ENCODE measurements around the gene GMNN. TPM values are rescaled to one million over a fixed set of nuclear protein-coding genes. Genes with fewer than 3 reads are reported as not detected.

GMNN gene
- total RNA-seq, 1 donor from 2014 or later, result 71.0 TPM

DNA sequence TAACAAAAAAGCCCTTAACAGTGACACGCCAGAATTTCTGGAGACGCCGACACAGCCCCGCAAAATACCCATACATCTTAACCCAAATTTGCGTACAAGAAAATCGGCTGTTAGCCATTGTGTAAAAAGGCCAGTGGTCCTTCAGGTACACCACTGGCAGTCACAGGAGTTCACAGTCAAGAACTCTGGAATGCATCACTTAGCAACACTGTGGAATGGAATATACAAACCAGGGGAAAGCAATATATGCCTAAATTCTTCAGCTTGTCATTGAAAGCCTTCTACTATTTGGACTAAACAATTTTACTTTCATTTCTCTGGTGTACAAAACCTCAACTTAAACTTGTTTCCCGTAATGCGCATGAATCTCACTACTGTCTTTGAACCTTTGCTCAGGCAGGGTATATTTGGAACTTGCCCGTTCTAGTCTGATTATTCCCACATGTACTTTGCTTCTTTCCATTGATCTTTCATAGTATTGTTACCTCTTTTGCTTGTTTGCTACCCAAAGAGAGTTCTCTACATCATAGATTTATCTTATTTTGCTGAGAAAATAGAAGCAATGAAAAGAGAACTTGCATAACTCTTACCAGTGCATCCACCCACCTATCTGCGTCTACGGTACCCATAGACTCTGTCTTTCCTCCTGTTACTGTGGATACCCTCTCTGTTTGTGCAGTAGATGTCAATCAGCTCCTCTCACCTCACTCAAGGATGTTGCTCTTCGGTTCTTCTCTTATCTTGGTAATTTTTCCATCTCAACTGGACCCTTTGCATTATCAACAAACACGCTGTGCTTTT, 24.2 kb downstream of the GMNN start, which contains the start of gene ARMH2:
ARMH2 (minus strand) TSS at position 178 of the 801 bp plus-strand sequence; CDS start at position 118, 60 bp downstream.
- H3K4me3 Mint-ChIP-seq, result no peak within 1 kb of the TSS
- H3K4me1 Mint-ChIP-seq, result peaks cover 19% of the 10 kb centered on the region
- no peaks in the 10 kb centered on the region for H3K27me3 Mint-ChIP-seq
- no peaks in the 10 kb centered on the region for H3K9me3 Mint-ChIP-seq
- intact Hi-C loops (cut with micrococcal nuclease), result no loop called here
- H3K36me3 Mint-ChIP-seq (ENCODE audit: low read depth), result peaks cover 20% of the 10 kb centered on the region
- H3K27ac Mint-ChIP-seq, result peak within 1 kb of the TSS; percentile 31
- DNase-seq, result no peak

DNA sequence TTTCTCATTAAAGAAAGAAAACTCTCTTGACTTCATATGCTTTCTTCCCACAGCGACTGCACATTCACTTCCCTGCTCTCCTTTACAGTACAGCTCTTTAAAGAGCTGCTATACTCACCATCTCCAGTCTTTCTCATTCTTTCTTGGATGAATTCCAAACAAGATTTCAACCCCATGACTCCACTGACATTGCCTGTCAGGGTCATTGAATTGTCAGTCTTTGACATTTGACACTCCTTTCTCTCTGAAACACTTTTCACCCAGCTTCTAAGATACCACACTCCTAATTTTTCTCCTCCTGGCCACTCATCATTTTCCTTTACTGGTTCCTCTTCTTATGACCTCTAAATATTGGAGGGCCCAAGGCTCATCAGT, 24.8 kb downstream of the GMNN start:
- Mint-ChIP-seq H3K4me3 (no peak overlapping the region), H3K36me3 (ENCODE audit: low read depth) (peaks cover 21% of the 10 kb centered on the region), H3K4me1 (peaks cover 19% of the 10 kb centered on the region), H3K27ac (peak overlapping the region; percentile 14), H3K9me3 (no peaks in the 10 kb centered on the region), H3K27me3 (no peaks in the 10 kb centered on the region)
- intact Hi-C loops (cut with micrococcal nuclease), result no loop called here
- DNase-seq, result no peak

DNA sequence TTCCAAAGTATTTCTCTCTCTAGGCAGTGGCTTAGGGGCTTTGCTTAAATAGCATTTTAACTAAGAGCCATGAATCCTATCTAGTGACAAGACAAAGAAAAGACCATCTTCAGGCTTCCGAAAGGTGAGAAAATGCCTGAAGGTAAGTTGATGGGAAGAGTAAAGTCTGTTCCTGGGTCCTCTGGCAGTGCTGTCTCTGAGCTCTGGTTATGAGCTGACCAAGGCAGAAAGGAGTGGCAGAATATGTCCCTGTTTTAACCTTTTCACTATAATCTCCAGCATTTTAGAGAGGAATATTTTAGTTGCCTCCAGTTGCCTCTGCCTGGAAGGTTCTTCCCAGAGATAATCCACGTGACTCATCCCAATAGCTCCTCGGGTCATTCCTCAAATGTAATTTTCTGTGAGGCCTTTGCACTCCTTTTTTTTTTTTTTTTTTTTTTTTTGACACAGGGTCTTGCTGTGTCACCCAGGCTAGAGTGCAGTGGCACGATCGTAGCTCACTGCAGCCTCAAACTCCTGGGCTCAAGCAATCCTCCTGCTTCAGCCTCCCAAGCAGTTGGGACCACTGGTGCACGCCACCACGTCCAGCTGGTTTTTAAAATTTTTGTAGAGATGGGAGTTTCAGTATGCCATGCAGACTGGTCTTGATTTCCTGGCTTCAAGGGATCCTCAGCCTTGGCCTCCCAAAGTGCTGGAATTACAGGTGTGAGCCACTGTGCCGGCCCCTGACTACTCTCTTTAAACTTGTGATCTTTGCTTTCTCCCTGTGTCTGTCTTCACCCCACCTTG, 27.7 kb downstream of the GMNN start:
- peaks cover 12% of the 10 kb centered on the region for H3K4me1 Mint-ChIP-seq
- DNase-seq, result no peak
- no peaks in the 10 kb centered on the region for H3K27me3 Mint-ChIP-seq
- H3K4me3 Mint-ChIP-seq, result no peak overlapping the region
- peak overlapping the region; percentile 55 for H3K27ac Mint-ChIP-seq
- H3K36me3 Mint-ChIP-seq (ENCODE audit: low read depth), result peaks cover 35% of the 10 kb centered on the region
- H3K9me3 Mint-ChIP-seq, result no peaks in the 10 kb centered on the region
- intact Hi-C loops (cut with micrococcal nuclease), result no loop called here

DNA sequence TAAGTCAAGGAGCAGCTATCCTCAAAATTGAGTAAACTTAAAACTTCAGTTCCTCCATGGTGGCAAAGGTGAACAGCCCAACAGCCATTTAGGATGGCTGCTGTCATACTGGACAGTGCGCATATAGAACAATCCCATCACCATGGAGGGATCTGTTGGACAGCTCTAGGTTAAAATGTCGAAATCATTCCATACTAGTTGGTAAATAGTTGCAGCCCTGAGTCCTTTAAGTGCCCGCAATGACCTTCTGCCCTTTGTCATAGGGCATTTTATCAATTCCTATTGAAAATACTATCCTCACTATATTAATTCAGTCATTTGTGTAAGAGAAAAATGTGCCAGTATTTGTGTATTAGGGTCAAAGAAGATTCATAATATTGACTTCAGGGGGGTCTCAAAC, 32.8 kb downstream of the GMNN start:
- no peak overlapping the region for H3K27ac Mint-ChIP-seq
- H3K4me3 Mint-ChIP-seq, result no peak overlapping the region
- DNase-seq, result no peak
- peaks cover 37% of the 10 kb centered on the region for H3K36me3 Mint-ChIP-seq (ENCODE audit: low read depth)
- no peaks in the 10 kb centered on the region for H3K9me3 Mint-ChIP-seq
- intact Hi-C loops (cut with micrococcal nuclease), result no loop called here
- H3K27me3 Mint-ChIP-seq, result no peaks in the 10 kb centered on the region
- no peaks in the 10 kb centered on the region for H3K4me1 Mint-ChIP-seq

DNA sequence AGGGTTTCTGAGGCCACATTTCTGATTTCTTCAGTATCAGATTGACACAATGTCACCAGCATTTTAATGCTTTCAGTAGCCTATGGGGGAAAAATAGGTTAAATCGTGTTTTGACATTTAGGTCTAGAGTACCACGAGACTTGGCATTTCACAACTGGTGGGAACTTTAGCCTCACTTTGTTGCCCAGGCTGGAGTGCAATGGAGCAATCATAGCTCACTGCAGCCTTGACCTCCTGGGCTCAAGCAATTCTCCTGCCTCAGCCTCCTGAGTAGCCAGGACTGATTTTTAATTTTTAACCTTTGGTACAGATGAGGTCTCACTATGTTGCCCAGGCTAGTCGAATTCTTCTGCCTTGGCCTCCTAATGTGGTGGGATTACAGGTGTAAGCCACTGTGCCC, 35.0 kb downstream of the GMNN start:
- Mint-ChIP-seq H3K4me1 (no peaks in the 10 kb centered on the region), H3K36me3 (ENCODE audit: low read depth) (peaks cover 30% of the 10 kb centered on the region), H3K4me3 (no peak overlapping the region), H3K27me3 (no peaks in the 10 kb centered on the region), H3K9me3 (no peaks in the 10 kb centered on the region), H3K27ac (no peak overlapping the region)
- DNase-seq, result no peak
- intact Hi-C loops (cut with micrococcal nuclease), result no loop called here

DNA sequence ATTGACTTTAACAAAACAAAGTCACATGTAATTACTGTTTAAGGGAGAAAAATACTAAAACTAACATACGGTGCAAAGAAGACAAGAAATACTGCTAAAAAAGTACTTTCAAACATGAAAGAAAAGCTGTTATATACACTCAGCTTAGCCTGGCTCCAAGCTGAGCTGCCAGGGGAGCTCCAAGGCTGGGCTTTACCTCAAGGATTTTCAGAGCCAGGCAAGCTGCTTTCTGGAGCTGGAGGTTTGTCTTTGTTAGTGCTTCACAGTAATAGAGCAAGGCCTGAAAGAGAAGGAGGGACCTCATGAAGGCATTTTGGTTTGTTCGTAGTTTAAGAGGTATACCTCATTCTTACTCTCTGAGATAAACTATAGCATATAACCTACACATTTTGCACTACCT, 43.6 kb downstream of the GMNN start:
- Mint-ChIP-seq H3K36me3 (ENCODE audit: low read depth) (peaks cover 33% of the 10 kb centered on the region), H3K4me3 (no peak overlapping the region), H3K4me1 (peaks cover 1% of the 10 kb centered on the region), H3K9me3 (no peaks in the 10 kb centered on the region), H3K27ac (no peak overlapping the region), H3K27me3 (no peaks in the 10 kb centered on the region)
- intact Hi-C loops (cut with micrococcal nuclease), result no loop called here
- no peak for DNase-seq

DNA sequence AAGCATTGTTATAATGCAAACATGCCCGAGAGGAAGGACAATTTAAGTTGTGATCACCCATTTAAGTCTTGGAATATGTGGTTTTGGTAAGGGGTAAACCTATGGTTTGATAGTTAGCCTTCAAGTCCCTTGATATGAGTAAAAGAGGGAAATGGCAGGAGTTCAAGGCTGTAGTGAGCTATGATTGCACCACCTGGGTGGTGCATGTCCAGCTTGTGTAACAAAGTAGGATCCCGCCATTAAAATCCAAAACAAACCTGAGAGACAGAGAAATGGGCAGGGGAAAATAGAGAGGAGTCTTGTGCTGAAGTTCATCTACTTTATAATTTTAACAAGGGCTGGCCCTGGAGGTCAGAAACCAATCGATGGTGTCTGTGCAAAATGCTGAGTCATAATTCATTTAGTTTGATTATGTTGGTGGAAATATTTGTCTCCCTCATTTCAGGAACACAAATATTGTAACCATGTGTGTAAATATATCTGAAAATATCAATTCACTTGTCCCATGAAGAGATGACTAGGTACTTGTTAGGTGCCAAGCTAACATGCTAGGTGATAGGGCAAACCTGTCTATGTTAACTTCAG, 47.2 kb downstream of the GMNN start:
- H3K4me3 Mint-ChIP-seq, result no peak overlapping the region
- peaks cover 56% of the 10 kb centered on the region for H3K36me3 Mint-ChIP-seq (ENCODE audit: low read depth)
- H3K27me3 Mint-ChIP-seq, result no peaks in the 10 kb centered on the region
- DNase-seq, result no peak
- H3K9me3 Mint-ChIP-seq, result no peaks in the 10 kb centered on the region
- intact Hi-C loops (cut with micrococcal nuclease), result no loop called here
- peaks cover 1% of the 10 kb centered on the region for H3K4me1 Mint-ChIP-seq
- H3K27ac Mint-ChIP-seq, result peak overlapping the region; percentile 9

DNA sequence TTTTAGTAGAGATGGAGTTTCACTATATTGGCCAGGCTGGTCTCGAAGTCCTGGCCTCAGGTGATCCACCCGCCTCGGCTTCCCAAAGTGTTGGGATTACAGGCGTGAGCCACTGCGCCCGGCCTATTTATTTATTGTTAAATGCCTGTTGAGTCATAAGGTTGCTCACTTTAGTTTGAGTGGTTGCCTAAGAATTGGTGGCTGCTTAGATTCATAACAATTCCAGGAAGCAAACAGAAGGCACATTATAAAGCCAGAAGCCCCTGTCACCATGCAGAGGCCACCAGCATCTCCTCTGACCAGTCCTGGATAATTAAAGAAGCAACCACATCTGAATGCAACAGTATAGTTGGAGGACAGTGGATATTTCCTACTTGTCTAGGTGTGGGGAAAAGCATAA, 48.0 kb downstream of the GMNN start:
- Mint-ChIP-seq H3K4me1 (peaks cover 1% of the 10 kb centered on the region), H3K27me3 (no peaks in the 10 kb centered on the region), H3K9me3 (no peaks in the 10 kb centered on the region), H3K4me3 (no peak overlapping the region), H3K27ac (no peak overlapping the region), H3K36me3 (ENCODE audit: low read depth) (peaks cover 60% of the 10 kb centered on the region)
- intact Hi-C loops (cut with micrococcal nuclease), result no loop called here
- DNase-seq, result no peak

DNA sequence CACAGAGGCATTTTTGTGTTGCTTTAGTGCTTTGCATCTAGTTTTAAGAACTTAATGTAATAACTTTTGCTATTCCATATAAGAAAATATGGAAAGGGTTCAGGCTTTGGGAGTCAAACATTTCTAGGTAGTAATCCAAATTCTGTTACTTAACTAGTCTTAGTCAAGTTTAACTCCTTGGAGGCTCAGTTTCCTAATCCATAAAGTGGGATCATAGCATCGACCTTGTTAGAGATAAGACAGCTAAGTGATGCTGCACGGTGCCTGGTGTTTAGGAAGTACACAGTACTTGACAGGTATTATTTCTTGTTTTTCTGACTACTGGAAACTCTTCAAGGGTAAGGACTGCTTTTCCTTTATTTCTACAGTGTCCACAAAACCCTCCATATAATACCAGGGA, 48.4 kb downstream of the GMNN start:
- no peak for DNase-seq
- intact Hi-C loops (cut with micrococcal nuclease), result no loop called here
- Mint-ChIP-seq H3K4me3 (no peak overlapping the region), H3K4me1 (peaks cover 1% of the 10 kb centered on the region), H3K9me3 (no peaks in the 10 kb centered on the region), H3K27me3 (no peaks in the 10 kb centered on the region), H3K27ac (no peak overlapping the region), H3K36me3 (ENCODE audit: low read depth) (peaks cover 60% of the 10 kb centered on the region)

DNA sequence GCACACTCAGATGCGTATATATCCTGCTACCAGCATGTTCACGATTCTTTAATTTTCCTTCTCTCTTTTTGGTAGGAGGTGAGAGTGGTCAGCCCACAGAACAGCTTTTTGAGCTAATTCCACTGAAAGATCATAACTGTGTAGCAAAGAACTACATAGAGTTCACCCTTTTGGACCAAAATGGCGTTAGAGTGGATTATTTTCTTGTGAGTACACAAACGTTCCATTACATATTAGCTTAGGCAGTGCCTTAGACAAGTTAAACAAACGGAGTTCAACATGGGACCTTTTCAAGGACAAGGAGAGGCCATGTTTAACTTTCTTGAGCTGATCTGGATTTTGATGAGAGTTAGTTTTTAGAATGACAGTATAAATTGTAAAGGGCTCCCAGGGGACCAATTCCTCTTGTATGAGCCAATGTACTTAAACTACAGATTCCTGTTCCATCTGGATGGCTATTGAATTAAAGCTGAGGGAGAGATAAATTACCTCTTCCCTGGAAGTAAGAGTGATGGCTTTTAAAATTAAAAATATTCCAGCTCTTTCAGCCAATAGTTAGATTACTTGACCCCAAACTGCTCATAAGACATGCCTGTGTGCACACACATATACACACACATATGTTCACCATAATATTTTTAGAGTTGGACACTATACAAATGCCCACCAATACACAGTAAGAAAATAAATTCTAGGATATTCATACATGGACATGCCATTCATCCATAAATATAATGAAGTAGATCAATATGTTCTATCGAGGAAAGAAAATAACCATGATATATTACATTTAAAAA, 49.6 kb downstream of the GMNN start:
- Mint-ChIP-seq H3K9me3 (no peaks in the 10 kb centered on the region), H3K4me3 (no peak overlapping the region), H3K36me3 (ENCODE audit: low read depth) (peaks cover 57% of the 10 kb centered on the region), H3K27ac (peak overlapping the region; percentile 49), H3K4me1 (peaks cover 1% of the 10 kb centered on the region), H3K27me3 (no peaks in the 10 kb centered on the region)
- intact Hi-C loops (cut with micrococcal nuclease), result no loop called here
- no peak for DNase-seq

DNA sequence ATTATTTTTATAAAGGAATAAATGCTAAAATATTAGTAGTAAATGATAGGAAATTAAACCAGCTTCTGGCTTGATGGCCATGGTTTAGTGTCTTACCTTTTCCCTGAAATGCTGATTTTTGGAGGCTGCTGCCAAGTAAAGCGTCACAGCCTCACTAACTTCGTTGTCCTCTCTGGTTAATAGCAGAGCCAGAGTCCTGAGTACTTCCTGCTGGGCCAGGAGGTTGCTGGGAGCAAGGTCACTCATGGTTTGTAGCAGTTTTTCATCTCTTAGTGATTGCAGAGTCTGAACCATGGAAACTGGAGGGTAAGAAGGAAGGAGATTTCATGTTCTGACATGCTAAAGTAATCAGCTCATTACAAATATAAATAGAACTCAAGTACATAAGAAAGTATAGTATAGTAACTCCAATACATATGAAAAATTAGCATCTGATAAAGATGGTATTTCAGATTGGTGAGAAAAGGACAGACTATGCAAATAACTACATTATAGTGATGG, 50.4 kb downstream of the GMNN start:
- peak overlapping the region; percentile 20 for H3K27ac Mint-ChIP-seq
- H3K4me1 Mint-ChIP-seq, result peaks cover 1% of the 10 kb centered on the region
- no peaks in the 10 kb centered on the region for H3K9me3 Mint-ChIP-seq
- intact Hi-C loops (cut with micrococcal nuclease), result no loop called here
- DNase-seq, result no peak
- no peak overlapping the region for H3K4me3 Mint-ChIP-seq
- no peaks in the 10 kb centered on the region for H3K27me3 Mint-ChIP-seq
- peaks cover 59% of the 10 kb centered on the region for H3K36me3 Mint-ChIP-seq (ENCODE audit: low read depth)

DNA sequence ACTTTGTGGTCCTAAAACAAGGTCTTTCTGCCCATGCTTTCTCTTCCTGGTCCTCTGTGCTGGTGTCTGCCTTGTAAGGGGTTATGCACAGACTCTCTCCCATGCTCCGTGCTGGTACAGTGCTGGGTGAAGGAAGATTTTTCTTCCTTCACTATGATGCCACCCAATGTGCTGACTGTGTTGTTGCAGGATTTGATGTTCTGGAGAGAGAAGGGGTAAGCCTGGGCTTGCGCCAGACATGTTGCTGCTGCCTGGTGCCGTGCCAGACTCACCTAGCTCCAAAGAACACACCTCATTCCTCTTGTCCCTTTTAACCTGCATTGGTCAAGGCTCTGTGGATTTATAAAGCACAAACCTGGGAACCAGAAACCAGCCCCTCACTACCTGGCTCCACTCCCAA, 52.4 kb downstream of the GMNN start:
- Mint-ChIP-seq H3K4me3 (no peak overlapping the region), H3K36me3 (ENCODE audit: low read depth) (peaks cover 64% of the 10 kb centered on the region), H3K27ac (peak overlapping the region; percentile 57), H3K9me3 (no peaks in the 10 kb centered on the region), H3K27me3 (no peaks in the 10 kb centered on the region), H3K4me1 (peaks cover 2% of the 10 kb centered on the region)
- intact Hi-C loops (cut with micrococcal nuclease), result no loop called here
- no peak for DNase-seq

DNA sequence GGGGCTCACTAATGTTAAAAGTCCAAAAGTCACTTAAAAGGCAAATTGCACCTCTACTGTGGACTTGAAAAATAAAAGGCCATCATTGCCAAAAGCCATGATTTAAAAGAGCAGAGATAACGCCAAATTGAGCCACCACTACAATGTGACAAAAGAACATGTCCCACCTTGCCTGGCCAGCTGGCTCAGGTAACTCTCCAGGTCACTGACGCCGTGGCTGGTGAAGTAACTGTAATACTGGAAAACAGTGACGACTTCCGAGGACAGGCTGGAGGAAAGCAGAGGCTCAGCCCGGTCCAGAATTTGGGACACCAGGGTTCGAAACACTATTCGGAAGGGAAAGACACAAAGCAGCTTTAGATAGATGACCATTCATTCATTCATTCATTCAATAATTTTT, 53.2 kb downstream of the GMNN start:
- Mint-ChIP-seq H3K9me3 (no peaks in the 10 kb centered on the region), H3K27me3 (no peaks in the 10 kb centered on the region), H3K4me1 (peaks cover 2% of the 10 kb centered on the region), H3K27ac (no peak overlapping the region), H3K4me3 (no peak overlapping the region), H3K36me3 (ENCODE audit: low read depth) (peaks cover 67% of the 10 kb centered on the region)
- DNase-seq, result no peak
- intact Hi-C loops (cut with micrococcal nuclease), result no loop called here

All from activated CD4-positive, alpha-beta T cell treated with anti-CD3 and anti-CD28 coated beads, Interleukin-2, amount 10 ng/mL, durations not matched to agents 24 days and 14 days (primary cell).